SK-N-SH treated with all-trans-retinoic acid at 6 μM for 48 hours (cell line): ENCODE data around the gene TNPO3.

ENCODE experiments used
- ATAC-seq: fragments of 200-7000 bp; cut with Tn5 transposase; 3 replicates; pipeline ENCODE4 v1.9.1; 2020; ENCODE audit warnings: mild to moderate bottlenecking, moderate library complexity
- ARNTL ChIP-seq: fragments of 450-650 bp; formaldehyde crosslinking; IDR thresholded peaks from 2 replicates; pipeline ENCODE4 v1.5.0; 2020; ENCODE audit warnings: low read depth, mild to moderate bottlenecking, moderate library complexity, borderline replicate concordance
- CREB5 ChIP-seq: fragments of 250-450 bp; sonication (Bioruptor Pico); IDR thresholded peaks from 2 replicates; pipeline ENCODE4 v1.5.1; 2020; ENCODE audit warnings: low read depth, mild to moderate bottlenecking, moderate library complexity
- CSDC2 ChIP-seq: fragments of 250-450 bp; sonication (Bioruptor Pico); IDR thresholded peaks from 2 replicates; pipeline ENCODE4 v1.5.0; 2020; ENCODE audit warnings: mild to moderate bottlenecking, moderate library complexity
- CSRNP3 ChIP-seq: fragments of 250-450 bp; sonication (Bioruptor Pico); IDR thresholded peaks from 2 replicates; pipeline ENCODE4 v1.5.1; 2021; ENCODE audit warnings: mild to moderate bottlenecking, moderate library complexity
- ESRRG ChIP-seq: fragments of 250-450 bp; sonication (Bioruptor Pico); IDR thresholded peaks from 2 replicates; pipeline ENCODE4 v1.6.1; 2021; ENCODE audit warnings: mild to moderate bottlenecking
- GLIS3 ChIP-seq: fragments of 250-450 bp; sonication (Bioruptor Pico); IDR thresholded peaks from 2 replicates; pipeline ENCODE4 v1.5.0; 2020; ENCODE audit warnings: mild to moderate bottlenecking, moderate library complexity
- ISL1 ChIP-seq: fragments of 250-450 bp; sonication (Bioruptor Pico); IDR thresholded peaks from 2 replicates; pipeline ENCODE4 v2.1.2; 2022; ENCODE audit warnings: mild to moderate bottlenecking, moderate library complexity
- OSR1 ChIP-seq: fragments of 250-450 bp; sonication (Bioruptor Pico); IDR thresholded peaks from 2 replicates; pipeline ENCODE4 v1.8.0; 2022; ENCODE audit warnings: moderate library complexity, mild to moderate bottlenecking, inconsistent platforms
- POU6F1 ChIP-seq: fragments of 250-450 bp; sonication (Bioruptor Pico); IDR thresholded peaks from 2 replicates; pipeline ENCODE4 v1.8.0; 2021; ENCODE audit warnings: low read depth, mild to moderate bottlenecking, moderate library complexity, borderline replicate concordance
- PPARA ChIP-seq: fragments of 250-450 bp; sonication (Bioruptor Pico); IDR thresholded peaks from 2 replicates; pipeline ENCODE4 v1.5.0; 2020; ENCODE audit warnings: mild to moderate bottlenecking, borderline replicate concordance
- RARB ChIP-seq: fragments of 250-450 bp; sonication (Bioruptor Pico); IDR thresholded peaks from 2 replicates; pipeline ENCODE4 v1.8.0; 2021; ENCODE audit warnings: mild to moderate bottlenecking, moderate library complexity
- SNAI2 ChIP-seq: fragments of 250-450 bp; sonication (Bioruptor Pico); IDR thresholded peaks from 2 replicates; pipeline ENCODE4 v1.5.0; 2020; ENCODE audit warnings: mild to moderate bottlenecking, moderate library complexity
- TCF4 ChIP-seq: fragments of 250-450 bp; sonication (Bioruptor Pico); IDR thresholded peaks from 2 replicates; pipeline ENCODE4 v1.8.0; 2021; ENCODE audit warnings: mild to moderate bottlenecking, moderate library complexity, borderline replicate concordance
- TOX ChIP-seq: fragments of 250-450 bp; sonication (Bioruptor Pico); IDR thresholded peaks from 2 replicates; pipeline ENCODE4 v1.8.0; 2021; ENCODE audit warnings: mild to moderate bottlenecking, moderate library complexity, borderline replicate concordance
- TSHZ2 ChIP-seq: fragments of 250-450 bp; sonication (Bioruptor Pico); IDR thresholded peaks from 2 replicates; pipeline ENCODE4 v1.5.0; 2020; ENCODE audit warnings: mild to moderate bottlenecking, moderate library complexity
- ZC3H10 ChIP-seq: fragments of 250-450 bp; sonication (Bioruptor Pico); IDR thresholded peaks from 2 replicates; pipeline ENCODE4 v1.5.1; 2021; ENCODE audit warnings: mild to moderate bottlenecking, moderate library complexity
- ZFP3 ChIP-seq: fragments of 250-450 bp; sonication (Bioruptor Pico); IDR thresholded peaks from 2 replicates; pipeline ENCODE4 v1.5.0; 2020; ENCODE audit warnings: mild to moderate bottlenecking, moderate library complexity
- ZNF565 ChIP-seq: fragments of 450-650 bp; formaldehyde crosslinking; conservative IDR thresholded peaks from 2 replicates; pipeline ENCODE4 v1.5.0; 2020; ENCODE audit warnings: low read depth, mild to moderate bottlenecking, moderate library complexity
- ZNF70 ChIP-seq: fragments of 450-650 bp; formaldehyde crosslinking; IDR thresholded peaks from 2 replicates; pipeline ENCODE4 v1.5.0; 2020; ENCODE audit warnings: mild to moderate bottlenecking, moderate library complexity
- ZNF8 ChIP-seq: fragments of 450-650 bp; formaldehyde crosslinking; IDR thresholded peaks from 2 replicates; pipeline ENCODE4 v1.5.0; 2020; ENCODE audit warnings: mild to moderate bottlenecking, moderate library complexity

TNPO3 gene

GRCh38 chr7:129006636-129007414, 48.1 kb downstream of the TNPO3 start:
- TF ChIP-seq ZNF565 (no peak), CSRNP3 (no peak), ISL1 (no peak), POU6F1 (CRISPR knock-in tag) (no peak), CREB5 (CRISPR knock-in tag) (no peak), ZFP3 (CRISPR knock-in tag) (no peak), ESRRG (CRISPR knock-in tag) (no peak), GLIS3 (CRISPR knock-in tag) (no peak), ZC3H10 (CRISPR knock-in tag) (no peak), TCF4 (CRISPR knock-in tag) (no peak), ZNF8 (no peak), CSDC2 (CRISPR knock-in tag) (no peak), RARB (CRISPR knock-in tag) (no peak), ZNF70 (CRISPR knock-in tag) (no peak), SNAI2 (CRISPR knock-in tag) (no peak), TOX (CRISPR knock-in tag) (no peak), TSHZ2 (no peak), ARNTL (CRISPR knock-in tag) (no peak)
- ATAC-seq: no peak

- ATAC-seq: no peak
- TF ChIP-seq TOX (CRISPR knock-in tag) (no peak), ZC3H10 (CRISPR knock-in tag) (no peak), CREB5 (CRISPR knock-in tag) (no peak), CSRNP3 (no peak), PPARA (CRISPR knock-in tag) (no peak), ZNF8 (no peak), ISL1 (no peak), CSDC2 (CRISPR knock-in tag) (no peak), OSR1 (no peak), ZNF565 (no peak), ZFP3 (CRISPR knock-in tag) (no peak), TCF4 (CRISPR knock-in tag) (no peak)
Observed at GRCh38 chr7:129005186-129005585, 49.7 kb downstream of the TNPO3 start.
